GM19324 (cell line): ENCODE data around the gene SLC13A4.
"Not testable (repeated sequence)": the region's sequence is repeated elsewhere in the genome, so short reads cannot be mapped to it uniquely, and the experiment has no call there.

Experiments
- ATAC-seq: cut with Tn5 transposase; IDR thresholded peaks from one replicate; pipeline ENCODE4 v1.9.1; 2021; ENCODE audit warnings: mild to moderate bottlenecking, moderate library complexity; ENCODE audit not compliant: unreplicated experiment, low FRiP score

SLC13A4 gene, protein sequence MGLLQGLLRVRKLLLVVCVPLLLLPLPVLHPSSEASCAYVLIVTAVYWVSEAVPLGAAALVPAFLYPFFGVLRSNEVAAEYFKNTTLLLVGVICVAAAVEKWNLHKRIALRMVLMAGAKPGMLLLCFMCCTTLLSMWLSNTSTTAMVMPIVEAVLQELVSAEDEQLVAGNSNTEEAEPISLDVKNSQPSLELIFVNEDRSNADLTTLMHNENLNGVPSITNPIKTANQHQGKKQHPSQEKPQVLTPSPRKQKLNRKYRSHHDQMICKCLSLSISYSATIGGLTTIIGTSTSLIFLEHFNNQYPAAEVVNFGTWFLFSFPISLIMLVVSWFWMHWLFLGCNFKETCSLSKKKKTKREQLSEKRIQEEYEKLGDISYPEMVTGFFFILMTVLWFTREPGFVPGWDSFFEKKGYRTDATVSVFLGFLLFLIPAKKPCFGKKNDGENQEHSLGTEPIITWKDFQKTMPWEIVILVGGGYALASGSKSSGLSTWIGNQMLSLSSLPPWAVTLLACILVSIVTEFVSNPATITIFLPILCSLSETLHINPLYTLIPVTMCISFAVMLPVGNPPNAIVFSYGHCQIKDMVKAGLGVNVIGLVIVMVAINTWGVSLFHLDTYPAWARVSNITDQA

DNA sequence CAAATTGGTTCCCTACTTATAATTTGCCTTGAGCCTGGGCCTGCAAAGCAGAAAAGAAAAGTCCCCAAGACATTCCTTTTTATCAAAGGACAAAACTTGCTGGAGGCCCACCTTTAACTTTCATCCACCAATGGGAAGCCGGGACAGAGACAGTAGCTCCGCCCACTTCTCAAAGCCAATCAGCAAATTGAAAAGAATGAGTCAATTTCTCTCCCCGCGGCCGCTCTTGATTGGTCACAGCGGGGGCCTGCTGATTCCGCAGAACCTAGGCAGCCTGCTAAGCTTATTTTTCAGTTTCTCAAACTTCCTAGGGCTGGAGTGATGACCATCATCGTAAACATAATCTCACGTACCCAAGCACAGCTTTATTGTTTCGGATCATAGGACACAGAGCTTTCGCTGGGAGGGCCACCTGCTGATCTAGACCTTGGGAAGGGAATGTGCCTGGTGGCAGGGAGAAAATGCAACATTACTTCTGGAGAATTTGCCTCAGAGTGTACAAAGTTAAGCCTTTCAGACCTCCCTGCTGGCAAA is at the start of gene SLC13A4:
SLC13A4 (minus strand) TSS at position 51 of the 534 bp plus-strand sequence. CDS start 690 bp downstream, outside the sequence.
- ATAC-seq, result no peak

DNA sequence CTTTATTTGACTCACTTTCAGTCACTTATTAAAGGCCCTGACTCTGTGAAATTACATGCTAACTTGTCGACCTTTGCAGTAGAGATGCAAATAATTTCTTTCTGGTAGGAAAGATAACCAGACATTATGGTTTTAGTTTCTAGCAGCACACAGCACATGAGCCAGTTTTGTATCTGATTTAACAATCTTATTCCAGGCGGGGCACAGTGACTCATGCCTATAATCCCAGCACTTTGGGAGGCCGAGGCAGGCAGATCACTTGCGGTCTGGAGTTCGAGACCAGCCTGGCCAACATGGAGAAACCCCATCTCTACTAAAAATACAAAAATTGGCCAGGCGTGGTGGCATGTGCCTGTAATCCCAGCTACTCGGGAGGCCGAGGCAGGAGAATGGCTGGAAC is 47.9 kb upstream of the SLC13A4 start:
- ATAC-seq, result not testable (repeated sequence)

DNA sequence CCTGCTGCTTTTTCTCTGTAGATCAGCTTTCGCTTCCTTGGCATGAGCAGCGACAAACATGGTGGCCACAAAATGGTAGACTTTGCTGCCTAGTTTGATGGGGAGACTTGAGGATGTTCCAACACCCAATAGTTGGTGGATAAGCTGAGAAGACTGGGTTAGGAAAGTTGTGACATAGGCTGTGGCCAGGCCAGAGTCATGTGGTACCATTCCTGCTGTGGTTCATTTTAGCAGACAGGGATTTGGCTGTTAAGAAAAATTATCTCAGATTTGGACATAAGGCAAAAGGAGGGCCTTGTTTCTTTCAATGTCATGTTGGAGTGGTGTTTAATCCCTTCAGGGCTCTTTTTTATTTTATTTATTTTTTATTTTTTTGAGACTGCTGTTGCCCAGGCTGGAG is 47.2 kb upstream of the SLC13A4 start:
- no peak for ATAC-seq

DNA sequence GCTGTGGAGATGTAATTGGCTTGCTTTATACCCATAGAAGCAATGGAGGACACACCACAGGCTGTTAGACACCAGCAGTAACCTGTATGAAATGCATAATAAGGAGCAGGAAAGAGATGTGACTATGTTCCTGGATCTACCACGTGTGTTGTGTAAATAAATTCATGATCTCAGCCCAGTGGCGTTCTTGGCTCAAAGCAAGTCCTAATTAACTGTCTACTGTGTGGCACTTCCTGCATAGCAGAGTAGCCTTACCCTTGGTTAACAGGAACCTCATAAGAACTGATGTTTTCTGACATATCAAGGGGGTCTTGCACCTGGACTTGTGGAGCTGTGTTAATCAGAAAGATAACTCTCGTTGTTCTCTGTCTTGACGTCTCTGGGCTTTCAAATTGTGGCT is 46.3 kb upstream of the SLC13A4 start:
- no peak for ATAC-seq

DNA sequence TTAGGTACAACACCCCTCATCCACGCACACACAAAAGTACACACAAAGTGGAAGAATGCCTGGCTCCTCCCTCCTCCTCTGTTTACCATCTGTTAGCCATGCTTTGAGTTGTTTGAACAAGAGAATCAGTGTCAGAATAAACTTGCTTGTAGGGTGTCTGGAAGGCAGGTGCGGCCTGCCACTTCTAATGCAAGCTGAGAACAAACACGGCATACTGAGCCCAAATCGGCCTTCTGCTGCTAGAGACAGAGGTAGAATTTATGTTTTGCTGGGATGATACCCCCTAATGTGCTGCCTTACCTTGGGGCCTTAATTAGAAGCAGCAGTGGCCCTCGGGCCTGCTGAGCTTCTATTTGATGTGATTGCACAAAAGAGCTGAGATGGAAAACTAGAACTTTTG is 45.5 kb upstream of the SLC13A4 start:
- no peak for ATAC-seq

DNA sequence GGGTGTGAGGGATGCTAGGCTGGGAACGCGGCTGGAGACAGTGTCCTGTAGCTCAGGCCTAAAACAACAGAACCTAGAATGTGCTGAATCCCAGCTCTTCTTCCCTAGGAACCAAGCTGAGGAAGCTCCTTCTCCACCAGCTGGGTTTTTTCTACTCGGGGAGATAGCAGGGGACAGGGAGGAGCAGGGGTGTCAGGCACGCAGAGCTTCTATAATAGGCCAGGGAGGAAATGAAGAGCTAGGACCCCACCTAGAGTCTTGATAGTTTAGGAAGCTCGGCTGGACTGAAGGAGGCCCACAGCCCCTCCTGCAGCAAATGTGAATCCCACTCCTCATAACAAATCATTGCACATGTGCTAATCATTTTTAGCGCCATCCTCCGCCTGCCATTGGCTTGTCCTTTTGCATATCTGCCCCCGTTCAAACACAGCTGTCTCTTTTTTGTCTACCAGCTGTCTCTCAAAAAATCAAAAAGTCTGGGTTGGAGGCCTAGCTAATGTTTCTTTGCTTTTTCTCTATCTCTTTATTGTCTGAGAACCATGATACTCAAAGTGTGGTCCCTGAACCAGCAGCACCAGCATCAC is 44.7 kb upstream of the SLC13A4 start:
- ATAC-seq, result no peak

DNA sequence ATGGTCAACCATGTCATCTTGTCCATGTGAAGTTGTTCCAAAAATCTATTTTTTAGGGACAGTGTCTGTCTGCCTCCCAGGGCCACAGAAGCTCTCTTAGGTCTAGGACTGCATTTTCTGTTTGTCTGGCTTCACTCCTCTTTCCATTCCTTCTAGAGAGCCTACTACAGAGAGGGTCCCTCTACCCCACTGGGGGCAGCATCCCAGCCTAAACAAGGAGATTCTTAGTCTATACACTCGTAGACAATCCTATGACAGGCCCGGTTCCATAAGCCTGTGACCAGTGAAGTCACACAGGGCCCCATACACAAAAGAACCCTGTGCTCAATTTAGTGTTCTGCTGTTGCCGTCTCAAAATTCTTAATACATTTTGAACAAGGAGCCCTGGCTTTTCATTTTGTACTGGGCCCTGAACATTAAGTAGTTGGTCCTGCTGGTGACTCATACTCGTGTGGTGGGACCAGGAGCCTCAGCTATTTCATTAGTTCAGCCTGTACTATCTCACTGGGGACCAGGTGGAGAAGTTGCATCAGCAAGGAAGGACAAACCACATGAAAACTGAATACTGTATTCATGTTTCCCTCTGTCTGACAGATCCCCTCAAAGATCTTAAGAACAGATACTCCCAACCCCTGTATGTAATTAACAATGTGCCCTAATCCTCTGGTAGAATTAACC is 44.1 kb upstream of the SLC13A4 start:
- ATAC-seq, result no peak

DNA sequence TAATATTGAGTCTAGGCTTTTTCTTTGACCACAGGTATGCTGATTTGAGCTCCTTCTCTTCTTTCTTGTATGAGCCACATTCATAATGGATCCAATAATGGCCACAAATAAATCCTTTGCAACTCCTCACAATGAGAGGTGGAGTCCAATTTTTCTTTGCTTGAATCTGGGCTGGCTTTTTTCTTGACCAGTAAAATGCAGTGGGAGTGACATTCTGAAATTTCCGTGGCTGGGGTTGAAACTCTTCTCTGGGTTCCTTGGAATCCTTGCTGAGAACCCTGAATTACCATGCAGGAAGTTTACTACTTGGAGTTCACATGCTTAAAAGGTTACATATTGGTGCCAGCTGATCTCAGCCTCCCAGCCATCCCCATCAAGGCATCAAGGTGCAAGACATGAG is 43.1 kb upstream of the SLC13A4 start:
- no peak for ATAC-seq

DNA sequence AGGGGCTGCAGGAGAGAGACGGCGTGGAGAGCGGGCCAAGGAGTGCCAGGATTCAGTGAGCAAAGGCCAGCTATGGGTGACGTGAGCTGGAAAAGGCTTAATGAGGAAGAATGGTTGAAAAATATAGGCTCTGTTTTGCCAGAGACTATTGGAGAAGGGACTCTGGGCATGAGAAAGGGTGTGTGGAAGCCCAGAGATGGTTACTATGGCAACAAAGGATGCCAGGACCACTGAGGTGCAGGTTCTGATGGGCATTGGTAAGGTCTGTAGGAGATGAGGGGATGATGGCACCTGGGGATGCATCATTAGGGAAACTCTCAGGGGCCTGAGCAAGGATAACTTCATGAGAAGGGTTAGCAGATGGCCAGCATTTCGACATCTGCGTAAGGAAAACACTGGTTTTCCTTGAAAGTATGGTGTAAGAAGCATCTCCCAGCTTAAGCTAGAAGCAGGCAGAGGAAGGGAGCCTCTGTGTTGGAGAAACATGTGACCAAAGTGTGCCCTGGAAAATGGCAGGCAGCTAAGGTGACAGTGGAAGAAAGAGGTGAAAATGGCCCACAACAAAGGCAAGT is 42.2 kb upstream of the SLC13A4 start:
- no peak for ATAC-seq

DNA sequence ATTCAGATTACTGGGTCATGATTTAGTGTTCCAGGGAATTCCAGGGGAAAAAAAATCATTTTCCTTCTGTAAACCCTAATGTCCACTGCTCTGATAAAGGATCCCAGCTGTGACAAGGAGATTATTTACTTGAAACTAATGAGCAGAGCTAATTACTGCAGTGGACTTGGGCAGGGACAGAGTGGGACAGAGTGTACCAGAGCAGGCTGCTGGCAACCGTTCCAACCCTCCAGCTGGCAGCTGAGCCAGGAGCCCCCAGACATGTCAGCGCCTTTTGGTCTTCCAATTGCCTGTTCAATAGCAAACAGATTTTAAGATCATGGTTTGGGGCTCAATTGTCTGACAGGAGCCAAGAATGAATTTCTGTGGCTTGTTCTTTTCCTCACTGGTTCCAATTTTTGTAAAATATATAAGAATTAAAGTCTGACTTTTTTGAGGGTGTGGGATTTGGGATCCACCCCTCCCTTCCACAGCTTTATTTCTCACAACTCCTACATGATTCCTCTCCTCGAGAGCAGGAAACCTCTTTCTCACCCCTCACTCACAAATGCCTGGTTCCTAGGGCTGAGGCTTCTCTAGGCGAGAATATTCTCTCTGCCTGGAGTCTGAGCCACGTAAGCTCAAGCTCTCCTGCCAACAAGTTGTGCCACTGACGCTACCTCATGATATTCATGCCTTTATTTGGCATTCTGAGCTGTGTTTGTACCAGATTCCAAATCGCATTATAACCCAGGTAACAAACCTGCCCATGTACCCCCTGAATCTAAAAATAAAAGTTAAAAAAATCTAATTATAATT is 41.2 kb upstream of the SLC13A4 start:
- ATAC-seq, result no peak

DNA sequence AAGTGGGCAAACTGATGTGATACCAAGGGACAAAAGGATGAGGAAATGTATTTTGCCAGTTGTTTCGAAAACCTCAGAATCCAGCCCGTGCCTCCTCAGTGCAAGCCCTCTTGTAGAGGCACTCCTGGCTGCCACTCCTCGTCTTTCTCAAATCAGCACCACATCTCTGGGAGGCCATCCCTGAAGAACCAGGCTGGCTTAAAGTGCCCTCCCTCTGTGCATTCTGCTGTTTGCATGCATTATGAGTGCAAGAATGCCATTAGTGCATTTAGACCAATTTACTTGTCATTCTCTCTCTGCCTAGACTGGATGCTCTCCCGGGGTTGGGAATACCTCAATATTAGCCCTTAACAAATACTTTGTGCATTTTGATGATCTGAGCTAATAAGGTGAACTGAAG is 40.5 kb upstream of the SLC13A4 start:
- ATAC-seq, result no peak

DNA sequence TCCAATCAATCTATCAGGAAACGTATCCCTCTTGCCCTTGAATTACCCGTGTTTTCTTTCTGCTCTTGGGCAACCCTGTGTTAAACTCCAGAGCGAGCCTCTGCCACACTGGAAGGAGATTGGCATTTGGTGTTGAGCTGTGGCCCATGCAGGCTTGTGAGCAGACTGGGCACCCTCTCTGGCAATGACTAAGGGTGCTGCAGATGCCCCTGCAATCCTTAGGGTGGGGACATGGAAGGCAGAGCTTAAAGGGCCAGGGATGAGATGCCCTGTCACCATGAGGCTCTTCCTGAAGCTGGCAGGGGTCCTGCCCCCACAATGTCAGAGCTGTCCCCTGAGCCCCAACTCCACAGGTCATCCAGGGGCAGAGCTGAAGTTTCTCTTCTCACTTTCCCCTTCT is 40.1 kb upstream of the SLC13A4 start:
- ATAC-seq, result no peak

DNA sequence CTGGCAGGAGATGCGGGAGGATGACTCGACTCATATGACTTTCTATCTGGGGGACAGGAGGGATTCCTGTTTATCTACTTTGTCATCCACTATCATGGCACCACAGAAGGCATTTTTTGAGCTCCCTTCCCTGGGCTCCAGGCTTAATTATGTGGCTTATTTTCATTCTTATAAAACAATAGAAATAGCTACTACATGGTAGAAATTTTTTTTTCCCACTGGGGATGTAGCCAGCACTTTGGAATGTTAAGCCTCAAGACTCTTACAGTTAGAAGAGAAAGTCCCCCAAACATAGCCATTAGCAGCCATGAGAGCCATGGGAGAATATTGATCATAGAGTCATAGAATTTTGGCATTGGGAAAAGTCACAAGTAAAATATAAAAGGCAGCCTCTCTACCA is 35.3 kb upstream of the SLC13A4 start:
- ATAC-seq, result no peak

DNA sequence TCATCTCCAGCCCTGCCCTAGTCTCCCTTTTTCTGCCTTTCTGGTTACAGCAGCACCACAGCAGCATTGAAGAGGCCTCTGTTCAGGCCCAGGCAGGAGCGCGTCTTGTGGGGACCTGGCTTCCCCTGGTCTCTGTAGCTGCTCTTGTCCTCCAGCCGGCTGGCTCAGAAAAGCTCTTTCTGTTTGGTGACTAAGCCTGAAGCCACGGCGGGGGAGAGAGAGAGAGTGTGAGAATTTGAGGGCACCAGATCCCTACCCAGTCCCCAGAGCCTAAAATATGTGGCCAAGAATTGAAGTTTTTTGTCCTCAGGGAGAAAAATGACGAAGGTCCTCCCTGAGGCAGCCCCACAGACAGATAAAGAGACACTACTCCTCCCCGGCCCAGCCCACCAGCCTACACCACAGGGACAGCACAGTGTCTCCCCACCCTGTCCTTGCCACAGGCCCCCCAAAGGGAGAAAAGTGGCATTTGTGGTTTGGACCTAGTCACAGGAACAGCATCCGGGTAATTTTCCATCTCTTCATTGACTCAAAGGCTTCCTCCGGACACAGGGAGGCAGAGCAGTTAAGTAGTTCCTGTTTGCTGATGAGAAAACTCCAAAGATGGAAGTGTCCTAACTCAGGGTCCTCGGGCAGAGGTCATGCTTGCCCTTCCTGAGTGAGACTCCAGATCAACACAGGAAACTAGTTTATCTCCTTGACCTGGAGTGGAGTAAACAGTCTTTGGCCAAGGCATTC is 33.9 kb upstream of the SLC13A4 start:
- no peak for ATAC-seq

DNA sequence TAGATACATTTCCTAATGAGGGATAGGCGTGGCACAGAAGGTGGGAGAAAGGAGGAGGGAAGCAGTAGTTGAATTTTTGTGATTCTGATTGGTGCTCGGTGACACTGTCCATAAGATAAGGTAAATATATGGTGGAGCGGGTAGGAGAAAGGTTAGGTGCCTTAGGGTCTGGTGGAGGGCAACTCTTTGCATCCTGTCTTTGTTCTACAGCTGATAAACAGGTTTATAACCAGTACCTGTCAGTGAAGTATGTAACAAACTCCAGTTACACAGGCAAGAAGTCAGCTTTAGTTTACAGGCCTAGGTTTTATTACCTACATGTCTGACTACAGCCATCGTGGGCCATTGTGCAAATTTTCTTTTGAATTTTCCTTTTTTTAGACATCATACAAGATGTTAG is 31.5 kb upstream of the SLC13A4 start:
- ATAC-seq, result no peak

DNA sequence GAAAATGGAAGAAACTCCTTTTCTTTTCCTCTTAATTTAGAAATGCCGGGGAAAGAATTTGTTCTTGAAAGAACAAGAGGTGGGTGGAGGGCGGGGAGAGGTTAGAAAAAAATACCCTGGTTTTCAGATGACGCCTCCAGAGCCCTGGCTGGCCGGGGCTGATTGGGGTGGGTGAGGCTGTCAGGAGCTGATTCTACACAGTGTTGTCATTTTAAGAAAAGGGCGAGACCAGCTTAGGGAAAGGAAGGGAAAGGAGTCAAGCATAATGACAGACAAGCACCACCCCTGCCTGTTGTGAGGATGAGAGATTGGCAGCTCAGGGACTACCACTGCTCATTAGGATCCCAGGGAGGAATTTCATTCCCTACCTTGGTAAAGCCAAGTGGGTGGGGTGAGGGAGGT is 30.5 kb upstream of the SLC13A4 start:
- no peak for ATAC-seq

DNA sequence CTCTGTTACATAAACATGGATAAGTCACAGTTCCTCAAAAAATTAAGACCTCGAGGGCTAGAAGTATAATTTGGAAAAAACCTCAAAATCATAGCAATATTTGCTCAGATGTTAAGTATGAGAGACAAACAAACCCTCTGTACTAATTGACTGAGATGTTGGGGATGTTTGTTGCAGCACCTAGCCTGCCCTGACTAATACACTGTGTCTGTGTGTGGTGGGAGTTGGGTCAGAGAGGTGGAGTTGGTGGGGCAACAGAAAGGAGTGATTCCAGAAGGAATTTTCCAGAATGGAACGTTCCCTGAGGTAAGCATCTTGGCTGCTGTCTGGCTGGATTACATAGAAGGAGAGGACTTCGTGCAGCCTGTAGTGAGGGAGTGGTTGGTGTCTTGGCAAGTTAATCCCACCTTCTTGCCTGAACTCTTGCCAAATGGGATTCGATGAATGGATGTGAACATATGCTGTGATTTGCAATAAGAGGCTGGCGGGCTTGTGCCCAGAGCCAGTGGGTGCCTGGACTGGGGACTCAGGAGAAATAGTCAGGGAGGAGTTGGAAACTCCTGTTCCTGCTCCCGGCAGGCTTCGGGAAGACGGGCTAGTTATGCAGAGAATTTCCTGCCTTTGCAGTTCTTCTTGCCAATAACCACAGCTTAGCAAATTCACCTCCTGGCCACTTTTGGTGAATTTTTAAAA is 29.9 kb upstream of the SLC13A4 start:
- ATAC-seq, result no peak

DNA sequence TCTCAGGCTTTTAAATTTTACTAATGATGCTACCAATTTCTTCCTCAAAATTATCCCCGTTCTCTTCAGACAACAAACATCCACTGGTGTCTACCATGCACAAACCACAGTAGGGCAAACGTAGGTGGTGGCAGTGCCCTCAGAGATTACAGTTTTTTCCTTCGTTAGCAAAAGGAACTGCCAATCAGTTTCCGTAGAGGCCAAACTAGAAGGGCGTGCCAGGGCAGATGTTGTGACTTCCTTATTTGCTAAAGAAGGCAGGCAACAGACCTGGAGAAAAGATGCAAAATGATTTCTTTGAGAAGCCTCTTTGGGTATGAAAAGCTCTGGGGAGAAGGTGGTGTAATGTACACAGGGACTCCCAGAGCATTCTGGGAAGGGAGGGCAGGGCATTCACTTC is 28.2 kb upstream of the SLC13A4 start:
- ATAC-seq, result no peak

DNA sequence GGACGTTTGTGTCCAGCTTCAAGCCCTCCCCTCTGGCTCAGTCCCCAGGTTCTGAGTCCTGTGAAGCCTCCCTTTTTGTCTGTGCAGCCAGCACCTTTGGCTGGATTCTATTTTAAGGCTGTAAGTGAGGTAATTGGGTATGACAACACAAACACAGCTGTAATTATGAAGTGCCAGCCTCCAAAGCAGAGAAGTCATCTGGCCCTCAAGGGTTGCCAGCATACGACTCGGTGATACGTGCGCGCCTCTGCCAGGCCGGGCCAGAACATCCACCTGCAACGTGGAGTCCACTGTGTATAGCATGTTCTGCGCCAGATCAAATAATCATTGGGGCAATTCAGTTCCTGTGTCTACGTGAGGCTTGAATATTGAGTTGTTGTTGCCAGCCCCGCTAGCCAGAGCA is 27.4 kb upstream of the SLC13A4 start:
- no peak for ATAC-seq
